HepG2 (cell line): ENCODE data around the gene RBSN. TPM values are rescaled to one million over a fixed set of nuclear protein-coding genes. Genes with fewer than 3 reads are reported as not detected.

Experiments used
- BCL3 ChIP-seq: sonication (generic); formaldehyde crosslinking; IDR thresholded peaks from 2 replicates; pipeline ENCODE4 v1.5.1; 2020; ENCODE audit warnings: mild to moderate bottlenecking, missing genetic modification reagents, moderate library complexity
- BORCS8-MEF2B ChIP-seq: sonication (generic); formaldehyde crosslinking; IDR thresholded peaks from 2 replicates; pipeline ENCODE4 v1.8.0; 2022; ENCODE audit warnings: mild to moderate bottlenecking, missing genetic modification reagents
- DR1 ChIP-seq: sonication (generic); formaldehyde crosslinking; IDR thresholded peaks from 2 replicates; pipeline ENCODE4 v1.8.0; 2021; ENCODE audit warnings: mild to moderate bottlenecking, missing genetic modification reagents, inconsistent platforms
- FOXA3 ChIP-seq: IDR thresholded peaks from 2 replicates; pipeline ENCODE4 v1.6.1; 2016; ENCODE audit warnings: missing genetic modification reagents, missing compliant biosample characterization
- HES4 ChIP-seq: sonication (generic); formaldehyde crosslinking; IDR thresholded peaks from 2 replicates; pipeline ENCODE4 v1.9.0; 2021; ENCODE audit warnings: mild to moderate bottlenecking, missing genetic modification reagents, borderline replicate concordance
- MAFK ChIP-seq, 2 experiments: IDR thresholded peaks in 1 of 2; conservative IDR thresholded peaks in 1 of 2; 2 replicates each; pipeline ENCODE4 v1.6.1; 2011; ENCODE audit warnings: improper control_type of control experiment in 2 of 2, low read length in 2 of 2
- MLLT10 ChIP-seq: sonication (generic); formaldehyde crosslinking; IDR thresholded peaks from 2 replicates; pipeline ENCODE4 v1.4.0; 2020; ENCODE audit warnings: missing genetic modification reagents
- MTF2 ChIP-seq: sonication (generic); formaldehyde crosslinking; IDR thresholded peaks from 2 replicates; pipeline ENCODE4 v1.5.0; 2020; ENCODE audit warnings: missing genetic modification reagents, borderline replicate concordance
- NBN ChIP-seq: fragments of 450-650 bp; conservative IDR thresholded peaks from 2 replicates; pipeline ENCODE4 v1.6.1; 2017
- ONECUT2 ChIP-seq: sonication (generic); formaldehyde crosslinking; IDR thresholded peaks from 2 replicates; pipeline ENCODE4 v1.4.0; 2020; ENCODE audit warnings: missing genetic modification reagents
- PCBP2 ChIP-seq: fragments of 200-400 bp; formaldehyde crosslinking; optimal IDR thresholded peaks from 2 replicates; pipeline ENCODE3; 2018; ENCODE audit warnings: low read length, low read depth; ENCODE audit not compliant: poor library complexity, severe bottlenecking
- PRDM10 ChIP-seq: sonication (generic); formaldehyde crosslinking; IDR thresholded peaks from 2 replicates; pipeline ENCODE4 v1.4.0; 2020; ENCODE audit warnings: low read depth, missing genetic modification reagents
- SNAI1 ChIP-seq: sonication (generic); formaldehyde crosslinking; IDR thresholded peaks from 2 replicates; pipeline ENCODE4 v1.5.0; 2020; ENCODE audit warnings: mild to moderate bottlenecking, missing genetic modification reagents, borderline replicate concordance
- ZBTB20 ChIP-seq: sonication (generic); formaldehyde crosslinking; IDR thresholded peaks from 2 replicates; pipeline ENCODE4 v1.8.1; 2023; ENCODE audit warnings: missing genetic modification reagents, low read depth, mild to moderate bottlenecking, borderline replicate concordance
- ZMAT3 ChIP-seq: sonication (generic); formaldehyde crosslinking; conservative IDR thresholded peaks from 2 replicates; pipeline ENCODE4 v1.7.0; 2021; ENCODE audit warnings: missing genetic modification reagents
- ZNF24 ChIP-seq: fragments of 450-650 bp; IDR thresholded peaks from 2 replicates; pipeline ENCODE4 v1.6.1; 2017; ENCODE audit warnings: antibody characterized with exemption, mild to moderate bottlenecking
- ZNF512 ChIP-seq: sonication (generic); formaldehyde crosslinking; IDR thresholded peaks from 2 replicates; pipeline ENCODE4 v1.4.0; 2020; ENCODE audit warnings: mild to moderate bottlenecking, missing genetic modification reagents
- ZNF75D ChIP-seq: sonication (generic); formaldehyde crosslinking; IDR thresholded peaks from 2 replicates; pipeline ENCODE4 v1.8.1; 2023; ENCODE audit warnings: missing genetic modification reagents, mild to moderate bottlenecking, borderline replicate concordance
- ZNF850 ChIP-seq: sonication (generic); formaldehyde crosslinking; conservative IDR thresholded peaks from 2 replicates; pipeline ENCODE4 v1.9.0; 2021; ENCODE audit warnings: mild to moderate bottlenecking, missing genetic modification reagents
- polyA plus RNA-seq, 8 experiments: library from polyadenylated mRNA; depleted of rRNA in 3 of 8; stranded (reverse) in 7 of 8; unstranded in 1 of 8; fragments of >200 nt; fragmentation: Illumina TruSeq in 4 of 8; extraction: Trizol in 4 of 8; gene quantifications; 2 replicates each; pipeline versions ENCODE4 v1.2.1 to v1.2.3, GENCODE V29; 2011 to 2016; ENCODE audit warnings: low read depth in 4 of 8, missing spikeins in 1 of 8, mixed read lengths in 1 of 8; ENCODE audit not compliant: insufficient read depth in 1 of 8
- total RNA-seq, 5 experiments: library from RNA; depleted of rRNA; stranded (reverse); fragments of >200 nt; fragmentation: Illumina TruSeq; extraction: Trizol; gene quantifications; 2 replicates each; pipeline ENCODE4 v1.2.3, GENCODE V29; 2016; ENCODE audit warnings: low read depth in 1 of 5
- TF ChIP-seq, protein P1 (sequence below): IDR thresholded peaks from 2 replicates; pipeline ENCODE4 v1.6.1; 2016
- TF ChIP-seq, protein P2 (sequence below): sonication (generic); formaldehyde crosslinking; conservative IDR thresholded peaks from 2 replicates; pipeline ENCODE4 v1.8.1; 2023; ENCODE audit warnings: missing genetic modification reagents

Gene RBSN
- total and polyA plus RNA-seq, 2 of the 13 experiments (the other 11 are each of a cell fraction or from before 2014, with no cell fraction given): 7.9 to 11.8 TPM

- TF ChIP-seq ZMAT3 (CRISPR knock-in tag) (no peak), FOXA3 (peak; percentile 50), ZNF850 (no peak), ZBTB20 (CRISPR knock-in tag) (peak; percentile 71; the same call in 1 of the 2 replicates), MLLT10 (CRISPR knock-in tag) (no peak), ONECUT2 (CRISPR knock-in tag) (no peak), PRDM10 (CRISPR knock-in tag) (no peak), BCL3 (CRISPR knock-in tag) (no peak), MTF2 (CRISPR knock-in tag) (no peak), DR1 (CRISPR knock-in tag) (no peak), BORCS8-MEF2B (no peak), MAFK (conservative IDR thresholded peaks at IDR 0.05 in 1 of 2, IDR thresholded peaks at IDR 0.05 in 1 of 2; ENCODE audit: low read length in 2 of 2) (peak in 1 of 2 experiments; percentile 15; a peak in 1 of 4 replicates), PCBP2 (no peak), ZNF75D (CRISPR knock-in tag) (no peak), HES4 (CRISPR knock-in tag) (no peak), ZNF24 (no peak), SNAI1 (CRISPR knock-in tag) (no peak), ZNF512 (CRISPR knock-in tag) (no peak), NBN (no peak)
- TF ChIP-seq, protein P1, sequence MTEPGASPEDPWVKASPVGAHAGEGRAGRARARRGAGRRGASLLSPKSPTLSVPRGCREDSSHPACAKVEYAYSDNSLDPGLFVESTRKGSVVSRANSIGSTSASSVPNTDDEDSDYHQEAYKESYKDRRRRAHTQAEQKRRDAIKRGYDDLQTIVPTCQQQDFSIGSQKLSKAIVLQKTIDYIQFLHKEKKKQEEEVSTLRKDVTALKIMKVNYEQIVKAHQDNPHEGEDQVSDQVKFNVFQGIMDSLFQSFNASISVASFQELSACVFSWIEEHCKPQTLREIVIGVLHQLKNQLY (CRISPR knock-in tag): peak; percentile 77
- TF ChIP-seq, protein P2, sequence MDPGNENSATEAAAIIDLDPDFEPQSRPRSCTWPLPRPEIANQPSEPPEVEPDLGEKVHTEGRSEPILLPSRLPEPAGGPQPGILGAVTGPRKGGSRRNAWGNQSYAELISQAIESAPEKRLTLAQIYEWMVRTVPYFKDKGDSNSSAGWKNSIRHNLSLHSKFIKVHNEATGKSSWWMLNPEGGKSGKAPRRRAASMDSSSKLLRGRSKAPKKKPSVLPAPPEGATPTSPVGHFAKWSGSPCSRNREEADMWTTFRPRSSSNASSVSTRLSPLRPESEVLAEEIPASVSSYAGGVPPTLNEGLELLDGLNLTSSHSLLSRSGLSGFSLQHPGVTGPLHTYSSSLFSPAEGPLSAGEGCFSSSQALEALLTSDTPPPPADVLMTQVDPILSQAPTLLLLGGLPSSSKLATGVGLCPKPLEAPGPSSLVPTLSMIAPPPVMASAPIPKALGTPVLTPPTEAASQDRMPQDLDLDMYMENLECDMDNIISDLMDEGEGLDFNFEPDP (CRISPR knock-in tag): no peak
Measured at GRCh38 chr3:15107075-15107947, 8.4 kb upstream of the RBSN start (continued).
